H1 (cell line): ENCODE data around the gene CDCA3. TPM values are rescaled to one million over a fixed set of nuclear protein-coding genes. Genes with fewer than 3 reads are reported as not detected.
A peak's percentile ranks its signal among the peaks of the same experiment; 100 is the strongest.

Source experiments
- CTCF ChIA-PET: fragments of 300-600 bp; sonication (Branson Sonifier 250); formaldehyde crosslinking; loops from one replicate; lab custom pipeline; 2021; ENCODE audit not compliant: partially characterized antibody; lab: Charles Lee
- POLR2A ChIA-PET: fragments of 300-600 bp; sonication (Branson Sonifier 250); formaldehyde crosslinking; loops from one replicate; lab custom pipeline; 2021; ENCODE audit warnings: inconsistent platforms; ENCODE audit not compliant: partially characterized antibody; lab: Charles Lee
- DNase-seq, 2 experiments: peaks; one replicate each; pipeline versions ENCODE4 v3.0.0 to v3.0.0-alpha.2; 2010 to 2022; ENCODE audit warnings: low spot score in 2 of 2, low read depth in 1 of 2, mixed read lengths in 1 of 2
- FAIRE-seq: peaks from 2 replicates; lab custom pipeline; 2011; peaks lifted over from hg19 to GRCh38; lab: Jason Lieb, UNC
- H2AFZ ChIP-seq: 2 replicates; pipeline ENCODE4 v1.8.1; 2012; ENCODE audit warnings: low read length, inconsistent platforms
- H2AK5ac ChIP-seq: 2 replicates; pipeline ENCODE4 v1.6.1; 2013; ENCODE audit warnings: low read depth, low read length
- H2BK120ac ChIP-seq: replicated peaks from 2 replicates; pipeline ENCODE3; 2013; ENCODE audit warnings: low read depth, low read length, inconsistent platforms
- H2BK12ac ChIP-seq: 2 replicates; pipeline ENCODE4 v1.6.1; 2013; ENCODE audit warnings: low read depth, low read length
- H2BK15ac ChIP-seq: 2 replicates; pipeline ENCODE4 v1.6.1; 2013; ENCODE audit warnings: low read length
- H2BK20ac ChIP-seq: 2 replicates; pipeline ENCODE4 v1.6.1; 2013; ENCODE audit warnings: low read length
- H2BK5ac ChIP-seq: 2 replicates; pipeline ENCODE4 v1.6.1; 2013; ENCODE audit warnings: low read depth, low read length
- H3K14ac ChIP-seq: 2 replicates; pipeline ENCODE4 v1.6.1; 2013; ENCODE audit warnings: inconsistent platforms; ENCODE audit not compliant: insufficient read length
- H3K18ac ChIP-seq: 2 replicates; pipeline ENCODE4 v1.6.1; 2013; ENCODE audit warnings: low read length; ENCODE audit errors: extremely low read depth
- H3K23ac ChIP-seq: 2 replicates; pipeline ENCODE4 v1.6.1; 2013; ENCODE audit warnings: inconsistent platforms; ENCODE audit not compliant: insufficient read length
- H3K23me2 ChIP-seq: 2 replicates; pipeline ENCODE4 v1.6.1; 2013; ENCODE audit warnings: low read depth, low read length
- H3K27ac ChIP-seq: 2 replicates; pipeline ENCODE4 v1.6.1; 2011; ENCODE audit warnings: low read depth, low read length, inconsistent platforms
- H3K27me3 ChIP-seq, 4 experiments: replicated peaks in 1 of 4; 1 replicate in 1 of 4; 2 replicates in 3 of 4; pipeline versions ENCODE4 v1.6.1 to v1.8.1; 2011 to 2013; ENCODE audit warnings: low read length in 3 of 4, mild to moderate bottlenecking in 3 of 4, inconsistent platforms in 2 of 4, mixed read lengths in 2 of 4, moderate library complexity in 1 of 4; ENCODE audit not compliant: control insufficient read depth in 3 of 4, insufficient read depth in 3 of 4; ENCODE audit errors: extremely low read depth in 1 of 4
- H3K36me3 ChIP-seq, 4 experiments: 2 replicates each; pipeline versions ENCODE4 v1.6.1 to v1.8.1; 2011 to 2013; ENCODE audit warnings: mild to moderate bottlenecking in 4 of 4, low read length in 3 of 4, moderate library complexity in 2 of 4, control low read depth in 1 of 4, inconsistent platforms in 1 of 4; ENCODE audit not compliant: insufficient read depth in 4 of 4, control insufficient read depth in 2 of 4
- H3K4ac ChIP-seq: replicated peaks from 2 replicates; pipeline ENCODE3; 2013; ENCODE audit warnings: low read length, low read depth, mixed read lengths, inconsistent platforms; ENCODE audit not compliant: insufficient read length
- H3K4me1 ChIP-seq, 4 experiments: replicated peaks in 1 of 4; 1 replicate in 1 of 4; 2 replicates in 3 of 4; pipeline versions ENCODE4 v1.6.1 to v1.8.1; 2011 to 2013; ENCODE audit warnings: low read length in 3 of 4, inconsistent platforms in 2 of 4, mixed read lengths in 1 of 4; ENCODE audit not compliant: insufficient read depth in 4 of 4, control insufficient read depth in 3 of 4
- H3K4me2 ChIP-seq, 2 experiments: 2 replicates each; pipeline versions ENCODE4 v1.6.1 to v1.8.1; 2011 to 2013; ENCODE audit warnings: low read depth in 2 of 2, low read length in 2 of 2, control low read depth in 1 of 2, inconsistent platforms in 1 of 2, mild to moderate bottlenecking in 1 of 2; ENCODE audit not compliant: insufficient read depth in 1 of 2
- H3K4me3 ChIP-seq, 4 experiments: fragments of 200-600, 300-600 bp in 1 of 4; sonication (generic), shearing (Covaris generic), sonication (Bioruptor Twin) in 1 of 4; 2 replicates each; pipeline versions ENCODE4 v1.5.1 to v1.8.1; 2011 to 2016; ENCODE audit warnings: low read length in 4 of 4, low read depth in 3 of 4, control low read depth in 2 of 4, inconsistent platforms in 2 of 4, mild to moderate bottlenecking in 2 of 4, mixed read lengths in 1 of 4, moderate library complexity in 1 of 4; ENCODE audit not compliant: insufficient read depth in 2 of 4; ENCODE audit errors: extremely low read depth in 1 of 4
- H3K56ac ChIP-seq: replicated peaks from 2 replicates; pipeline ENCODE3; 2013; ENCODE audit warnings: low read depth, mild to moderate bottlenecking, mixed read lengths, low read length, inconsistent platforms; ENCODE audit not compliant: insufficient read length
- H3K79me1 ChIP-seq: 2 replicates; pipeline ENCODE4 v1.6.1; 2013; ENCODE audit warnings: low read depth, low read length, control low read depth
- H3K79me2 ChIP-seq, 2 experiments: 2 replicates each; pipeline versions ENCODE4 v1.6.1 to v1.8.1; 2012 to 2013; ENCODE audit warnings: low read length in 2 of 2, mild to moderate bottlenecking in 2 of 2, inconsistent platforms in 1 of 2; ENCODE audit not compliant: insufficient read depth in 2 of 2, control insufficient read depth in 1 of 2
- H3K9ac ChIP-seq, 4 experiments: replicated peaks in 1 of 4; 1 replicate in 1 of 4; 2 replicates in 3 of 4; pipeline versions ENCODE4 v1.6.1 to v1.8.1; 2011 to 2013; ENCODE audit warnings: low read depth in 3 of 4, low read length in 3 of 4, control low read depth in 2 of 4, mild to moderate bottlenecking in 2 of 4, moderate library complexity in 2 of 4, inconsistent platforms in 1 of 4; ENCODE audit errors: extremely low read depth in 1 of 4
- H3K9me3 ChIP-seq, 2 experiments: 2 replicates each; pipeline versions ENCODE4 v1.6.1 to v1.8.1; 2012 to 2013; ENCODE audit warnings: mild to moderate bottlenecking in 2 of 2, moderate library complexity in 2 of 2, control low read depth in 1 of 2, inconsistent platforms in 1 of 2, low read depth in 1 of 2, low read length in 1 of 2, mixed read lengths in 1 of 2; ENCODE audit not compliant: insufficient read depth in 2 of 2
- H4K20me1 ChIP-seq, 2 experiments: replicated peaks in 1 of 2; 2 replicates each; pipeline versions ENCODE3 to v1.8.1; 2011 to 2013; ENCODE audit warnings: inconsistent platforms in 2 of 2, low read length in 2 of 2, mild to moderate bottlenecking in 1 of 2; ENCODE audit not compliant: insufficient read depth in 2 of 2, control insufficient read depth in 1 of 2
- H4K5ac ChIP-seq: 2 replicates; pipeline ENCODE4 v1.6.1; 2013; ENCODE audit warnings: low read length, low read depth, mixed read lengths, inconsistent platforms; ENCODE audit not compliant: insufficient read length
- H4K8ac ChIP-seq: 2 replicates; pipeline ENCODE4 v1.8.0; 2013; ENCODE audit warnings: mild to moderate bottlenecking, moderate library complexity, low read length, inconsistent platforms; ENCODE audit not compliant: insufficient read depth; ENCODE audit errors: extremely low read depth
- H4K91ac ChIP-seq: replicated peaks from 2 replicates; pipeline ENCODE3; 2013; ENCODE audit warnings: low read length, mixed read lengths, inconsistent platforms; ENCODE audit not compliant: insufficient read length
- CBX8 ChIP-seq: fragments of 300-800, 300-1000 bp; sonication (generic); IDR thresholded peaks from 2 replicates; pipeline ENCODE4 v1.7.1; 2016; ENCODE audit warnings: low read depth, low read length, borderline replicate concordance
- HDAC2 ChIP-seq, 2 experiments: fragments of 300-600 bp in 1 of 2; sonication (generic) in 1 of 2; IDR thresholded peaks; 2 replicates each; pipeline ENCODE4 v1.6.1; 2011 to 2012; ENCODE audit warnings: low read depth in 2 of 2, low read length in 2 of 2, mild to moderate bottlenecking in 2 of 2, moderate library complexity in 2 of 2, borderline replicate concordance in 1 of 2, inconsistent platforms in 1 of 2
- PHF8 ChIP-seq: fragments of 200-600 bp; sonication (generic); conservative IDR thresholded peaks from 2 replicates; pipeline ENCODE4 v1.7.1; 2012; ENCODE audit warnings: low read depth, mild to moderate bottlenecking, inconsistent platforms, low read length, moderate library complexity
- RAD21 ChIP-seq, 2 experiments: IDR thresholded peaks in 1 of 2; conservative IDR thresholded peaks in 1 of 2; 2 replicates each; pipeline ENCODE4 v1.6.1; 2011; ENCODE audit warnings: low read depth in 2 of 2, low read length in 2 of 2, improper control_type of control experiment in 1 of 2, inconsistent platforms in 1 of 2, mild to moderate bottlenecking in 1 of 2, moderate library complexity in 1 of 2
- TAF7 ChIP-seq: optimal IDR thresholded peaks from 2 replicates; pipeline ENCODE3; 2011; ENCODE audit warnings: low read depth, mild to moderate bottlenecking, inconsistent platforms, low read length, moderate library complexity, borderline replicate concordance
- TCF12 ChIP-seq: IDR thresholded peaks from 2 replicates; pipeline ENCODE4 v1.6.1; 2011; ENCODE audit warnings: low read depth, mild to moderate bottlenecking, low read length
- YY1 ChIP-seq: IDR thresholded peaks from 2 replicates; pipeline ENCODE4 v1.6.1; 2011; ENCODE audit warnings: low read depth, mild to moderate bottlenecking, low read length
- WGBS, 2 experiments: shearing (Covaris generic) in 1 of 2; methylation state at CpG; one replicate each; pipeline versions ENCODE4 v1.1.6 to v1.1.7; 2013 to 2015; ENCODE audit warnings: low lambda C conversion rate in 2 of 2, mixed read lengths in 2 of 2, inconsistent platforms in 1 of 2, low coverage in 1 of 2, missing lambda C conversion rate in 1 of 2; ENCODE audit not compliant: insufficient replicate concordance in 2 of 2, insufficient coverage in 1 of 2, insufficient read length in 1 of 2; ENCODE audit errors: extremely low coverage in 1 of 2, missing lambda C conversion rate in 1 of 2; 5-methylcytosine and 5-hydroxymethylcytosine counted together
- polyA plus RNA-seq, 7 experiments: library from polyadenylated mRNA; depleted of rRNA in 3 of 7; stranded (reverse) in 5 of 7; unstranded in 2 of 7; fragments of >200 nt in 5 of 7; fragments of 200-250 nt in 2 of 7; gene quantifications; 1 replicate in 5 of 7; 2 replicates in 1 of 7; 4 replicates in 1 of 7; pipeline versions ENCODE4 v1.2.1 to v1.2.3, GENCODE V29; 2011 to 2013; ENCODE audit warnings: missing spikeins in 2 of 7, mixed read lengths in 2 of 7
- total RNA-seq: library from RNA; stranded (reverse); fragmentation: NEBNext Ultra II Directional; extraction: Animal tissue kit (Norgen Biotek cat#: 25700); gene quantifications from 2 replicates; pipeline ENCODE4 v1.2.1, GENCODE V29; 2021
- TF ChIP-seq, protein P1 (sequence below): IDR thresholded peaks from 2 replicates; pipeline ENCODE4 v1.6.1; 2012; ENCODE audit warnings: low read length, inconsistent platforms

Gene CDCA3
- total and polyA plus RNA-seq, 2 of the 8 experiments (the other 6 are each of a cell fraction or from before 2014, with no cell fraction given): 47.7 to 71.2 TPM

DNA sequence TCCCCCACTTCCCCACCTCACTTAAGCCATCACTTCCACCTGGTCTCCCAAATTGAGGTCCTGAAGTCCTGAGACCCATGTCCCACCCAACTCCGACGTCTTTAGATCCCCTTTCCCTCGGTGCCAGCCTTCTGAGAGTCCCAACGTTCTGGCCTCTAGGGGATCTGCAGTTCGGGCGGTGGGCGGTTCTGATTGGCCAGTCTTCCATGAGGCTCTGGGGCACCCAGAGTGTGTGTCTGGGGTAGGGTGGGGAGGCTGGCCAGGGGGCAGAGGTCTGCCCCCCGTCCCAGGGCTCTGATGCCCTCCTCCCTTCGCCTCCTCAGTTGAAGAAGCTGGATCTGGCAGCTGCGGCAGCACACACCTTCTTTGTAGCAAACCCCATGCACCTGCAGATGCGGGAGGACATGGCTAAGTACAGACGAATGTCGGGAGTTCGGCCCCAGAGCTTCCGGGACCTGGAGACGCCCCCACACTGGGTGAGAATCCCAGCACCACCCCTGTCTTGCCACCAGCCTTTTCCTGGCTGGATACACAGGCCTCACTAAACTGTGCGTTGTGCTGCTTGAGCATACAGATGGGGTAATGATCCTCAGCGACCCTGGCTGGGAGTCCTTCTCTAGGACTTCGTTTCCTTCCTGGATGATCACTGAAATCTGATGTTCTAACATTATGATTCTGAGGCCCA, 21.4 kb downstream of the CDCA3 start:
- ChIA-PET POLR2A (interaction anchor here (0.6 to 27.1 kb wide), 20 partner anchors 11 to 227 kb away, joined by 3 to 388 read pairs (median 4); partner anchors contain the start of genes CDCA3, GNB3, LAG3 and MLF2), CTCF (interaction anchor here (0.6 to 23.7 kb wide), 11 partner anchors 10 to 226 kb away, joined by 3 to 532 read pairs (median 3); partner anchors contain the start of genes CD4, CDCA3, GNB3 and LAG3)
- FAIRE-seq (no peak), DNase-seq (peak in 1 of 2 experiments; percentile 73)
- Histone ChIP-seq H3K79me2 (peaks cover 0 to 9% of the 10 kb centered on the region in 2 experiments; a peak in 1 of 4 replicates), H3K4me2 (peak overlapping the region; percentile 77 to 99), H3K9me3 (no peaks in the 10 kb centered on the region), H3K18ac (peak overlapping the region; percentile 93), H3K56ac (no peak overlapping the region), H2BK15ac (no peak overlapping the region), H3K27me3 (peaks cover 0 to 4% (median 3%) of the 10 kb centered on the region in 4 experiments; a peak in 5 of 7 replicates), H4K20me1 (peaks cover 0 to 4% of the 10 kb centered on the region in 2 experiments), H2AK5ac (no peak overlapping the region), H3K79me1 (peaks cover 4% of the 10 kb centered on the region), H4K8ac (no peak overlapping the region), H3K4me1 (peaks cover 4 to 24% (median 17%) of the 10 kb centered on the region in 4 experiments), H3K14ac (no peak overlapping the region), H3K27ac (peak overlapping the region; percentile 32; the same call in 1 of the 2 replicates), H3K23ac (no peak overlapping the region), H2BK5ac (0 out of 2 replicates have a peak overlapping the region, but pooled peaks have one; percentile 79), H4K5ac (peak overlapping the region; percentile 86), H2AFZ (no peak overlapping the region), H3K9ac (peak overlapping the region; percentile 24 to 84 (median 68); a peak in 6 of 7 replicates), H4K91ac (peak overlapping the region; percentile 85), H3K36me3 (peaks cover 16 to 33% (median 30%) of the 10 kb centered on the region in 4 experiments; a peak in 7 of 8 replicates), H3K23me2 (peaks cover 16% of the 10 kb centered on the region), H2BK20ac (no peak overlapping the region), H2BK12ac (no peak overlapping the region), H2BK120ac (no peak overlapping the region), H3K4ac (no peak overlapping the region), H3K4me3 (peak overlapping the region; percentile 88 to 94 (median 90))
- 34% methylated on average over 19 of the region's 19 CpGs; no CpG with 5 or more reads in 1 of the 2 experiments for WGBS, 2 experiments
- no peak for TF ChIP-seq TCF12
- TF ChIP-seq HDAC2 (IDR thresholded peaks at IDR 0.05; ENCODE audit: borderline replicate concordance in 1 of 2, low read depth in 2 of 2, low read length in 2 of 2): peak in 1 of 2 experiments; percentile 78; a peak in 1 of 4 replicates
- TF ChIP-seq YY1: no peak
- TF ChIP-seq, protein P1, sequence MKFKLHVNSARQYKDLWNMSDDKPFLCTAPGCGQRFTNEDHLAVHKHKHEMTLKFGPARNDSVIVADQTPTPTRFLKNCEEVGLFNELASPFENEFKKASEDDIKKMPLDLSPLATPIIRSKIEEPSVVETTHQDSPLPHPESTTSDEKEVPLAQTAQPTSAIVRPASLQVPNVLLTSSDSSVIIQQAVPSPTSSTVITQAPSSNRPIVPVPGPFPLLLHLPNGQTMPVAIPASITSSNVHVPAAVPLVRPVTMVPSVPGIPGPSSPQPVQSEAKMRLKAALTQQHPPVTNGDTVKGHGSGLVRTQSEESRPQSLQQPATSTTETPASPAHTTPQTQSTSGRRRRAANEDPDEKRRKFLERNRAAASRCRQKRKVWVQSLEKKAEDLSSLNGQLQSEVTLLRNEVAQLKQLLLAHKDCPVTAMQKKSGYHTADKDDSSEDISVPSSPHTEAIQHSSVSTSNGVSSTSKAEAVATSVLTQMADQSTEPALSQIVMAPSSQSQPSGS: peak; percentile 53; the same call in 1 of the 2 replicates
- TF ChIP-seq CBX8: no peak
- TF ChIP-seq TAF7: no peak
- TF ChIP-seq RAD21 (IDR thresholded peaks at IDR 0.05 in 1 of 2, conservative IDR thresholded peaks at IDR 0.05 in 1 of 2; ENCODE audit: low read depth in 2 of 2, low read length in 2 of 2): no peak
- TF ChIP-seq PHF8: 0 out of 2 replicates have a peak, but pooled peaks have one; percentile 1
